Right ventricle myocardium inferior (tissue), 1 donor: ENCODE results near the gene LSM14A. TPM values are rescaled to one million over a fixed set of nuclear protein-coding genes. Genes with fewer than 3 reads are reported as not detected.

Experiments
- ATAC-seq: fragments of 200-7000 bp; cut with Tn5 transposase; one replicate; pipeline ENCODE4 v1.9.1; 2020; ENCODE audit warnings: mild to moderate bottlenecking, moderate library complexity
- DNase-seq: peaks from one replicate; pipeline ENCODE4 v3.0.0; 2021; ENCODE audit errors: missing footprints
- intact Hi-C: fragments of 100-400 bp; cut with DNase I; formaldehyde crosslinking; loops from one replicate; pipeline ENCODE4 v1.11.0; 2022
- total RNA-seq: library from RNA; stranded (reverse); fragmentation: NEBNext Ultra II Directional; extraction: Animal tissue kit (Norgen Biotek cat#: 25700); gene quantifications from one replicate; pipeline ENCODE4 v1.2.1, GENCODE V29; 2021
- donor health status: DM: no; HTN: yes; CAD: no; lungs with severe emphysema.

LSM14A gene
- total RNA-seq, 1 donor from 2014 or later, result 70.6 TPM

DNA sequence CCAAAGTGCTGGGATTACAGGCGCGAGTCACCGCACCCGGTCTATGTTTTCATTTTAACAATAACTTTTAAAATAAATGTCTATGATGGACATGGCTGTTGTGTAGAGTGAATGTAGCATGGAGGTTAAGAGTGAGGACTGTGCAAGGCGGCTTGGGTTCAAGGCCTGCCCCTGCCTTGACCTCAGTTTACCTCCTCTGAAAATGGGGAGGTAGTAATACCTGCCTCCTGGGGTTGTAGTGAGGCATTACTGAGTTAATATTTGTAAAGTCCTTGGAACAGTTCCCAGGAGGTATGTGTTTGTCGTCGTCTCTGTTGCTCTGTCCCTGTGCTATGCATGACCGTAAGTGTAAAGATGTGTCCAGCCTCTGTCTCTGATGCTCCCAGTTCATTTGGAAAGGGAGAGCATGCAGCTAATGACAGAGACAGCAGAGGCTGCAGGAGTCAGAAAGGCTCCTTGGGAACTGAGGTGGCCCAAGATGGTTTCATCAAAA is 91.5 kb downstream of the LSM14A start:
- ATAC-seq, result no peak
- no peak for DNase-seq
- intact Hi-C loops, result no loop called here

DNA sequence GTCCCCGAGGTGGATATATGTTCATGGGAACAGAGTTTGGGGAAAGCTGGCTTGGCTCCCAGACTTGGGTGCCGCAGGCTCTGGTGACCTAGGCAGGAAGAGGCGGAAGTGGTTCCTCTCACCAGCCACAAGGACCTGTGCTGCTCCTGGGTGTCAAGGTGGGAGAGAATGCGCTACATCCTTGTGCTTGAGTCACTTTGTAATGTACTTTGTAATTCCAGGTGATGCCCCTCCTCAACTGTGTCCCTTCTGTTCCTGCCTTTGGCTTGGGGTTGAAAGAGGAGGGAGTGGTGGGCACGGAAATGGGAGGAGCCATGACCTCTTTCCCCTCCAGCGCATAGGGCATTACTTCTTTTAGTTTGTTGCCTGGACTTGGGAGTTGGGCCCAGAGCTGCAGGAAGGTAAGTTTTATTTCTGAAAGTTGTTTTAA is 92.9 kb downstream of the LSM14A start:
- DNase-seq (no peak), ATAC-seq (no peak)
- intact Hi-C loops, result loop anchor here (5.0 kb wide), 1 partner anchor 67 kb away; no protein-coding TSS in a partner anchor

DNA sequence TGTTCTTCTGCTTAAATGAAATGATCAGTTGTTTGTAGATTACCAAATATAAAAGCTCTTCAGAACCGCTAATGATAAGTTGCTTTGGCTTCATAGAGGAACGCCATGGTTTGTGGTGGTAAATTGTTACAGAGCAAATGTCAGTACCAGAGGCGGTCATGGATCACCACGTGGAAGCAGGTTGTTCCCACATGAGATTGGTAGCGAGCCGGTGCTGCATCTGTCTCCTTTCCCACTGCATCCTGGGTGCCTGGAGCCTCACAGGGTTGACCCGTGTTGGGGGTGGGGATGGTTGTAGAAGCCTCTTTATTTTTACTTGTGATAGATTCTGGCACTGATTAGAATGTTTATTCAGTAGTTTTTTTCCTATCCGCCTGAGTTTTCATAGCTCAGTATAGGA is 96.8 kb downstream of the LSM14A start:
- ATAC-seq (no peak), DNase-seq (no peak)
- intact Hi-C loops, result loop anchor here (5.0 kb wide), 1 partner anchor 63 kb away; no protein-coding TSS in a partner anchor

DNA sequence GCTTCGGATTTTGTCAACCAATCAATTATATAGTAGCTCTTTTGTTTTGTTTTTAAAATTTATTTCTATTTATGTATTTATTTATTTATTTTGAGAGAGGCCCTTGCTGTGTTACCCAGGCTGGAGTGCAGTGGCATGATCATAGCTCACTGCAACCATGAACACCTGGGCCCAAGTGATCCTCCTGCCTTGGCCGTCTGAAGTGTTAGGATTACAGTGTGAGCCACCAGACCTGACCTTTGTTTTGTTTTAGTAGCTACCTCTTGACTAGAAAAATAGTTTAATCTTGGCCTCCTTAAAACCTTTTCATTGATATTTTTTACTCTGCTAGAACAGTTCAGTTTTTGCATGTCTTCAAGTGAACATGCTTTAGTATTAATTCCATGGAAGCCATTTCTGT is 97.2 kb downstream of the LSM14A start:
- DNase-seq (no peak), ATAC-seq (no peak)
- intact Hi-C loops, result loop anchor here (5.0 kb wide), 1 partner anchor 63 kb away; no protein-coding TSS in a partner anchor

DNA sequence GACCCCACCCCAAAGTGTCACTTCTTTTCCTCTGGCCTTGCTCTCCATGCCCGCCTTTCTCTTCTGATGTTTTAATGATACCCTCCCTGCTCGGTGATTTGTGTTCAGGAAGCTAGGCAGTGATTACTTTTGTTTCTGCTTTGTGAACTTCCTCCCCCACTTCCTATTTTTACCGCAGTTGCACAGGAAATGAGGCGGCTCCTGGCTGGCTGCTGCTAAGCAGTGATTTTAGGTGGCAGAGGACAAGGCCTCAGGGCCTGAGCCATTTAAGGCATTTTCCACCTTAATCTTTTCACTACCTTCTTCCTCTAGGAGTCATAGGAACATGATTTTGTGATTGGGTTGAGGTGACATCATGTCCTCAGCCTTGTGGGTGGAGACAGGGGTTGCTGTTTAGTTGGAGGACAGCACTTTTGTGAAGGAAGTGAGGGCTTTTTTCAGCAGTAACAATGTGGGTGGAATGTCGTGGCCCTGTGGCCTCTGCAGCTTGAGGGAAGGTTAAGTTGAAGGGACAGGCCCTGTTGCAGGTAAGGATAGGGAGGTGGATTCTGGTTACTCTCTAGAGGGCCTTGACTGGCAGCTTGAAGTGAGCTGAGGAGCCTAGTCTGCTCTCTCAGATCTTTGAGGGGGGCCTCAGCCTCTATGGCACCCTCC is 97.8 kb downstream of the LSM14A start:
- DNase-seq, result peak; percentile 76
- intact Hi-C loops, result loop anchor here (5.0 kb wide), 2 partner anchors 47 to 62 kb away; no protein-coding TSS in a partner anchor
- peak; percentile 67 for ATAC-seq

DNA sequence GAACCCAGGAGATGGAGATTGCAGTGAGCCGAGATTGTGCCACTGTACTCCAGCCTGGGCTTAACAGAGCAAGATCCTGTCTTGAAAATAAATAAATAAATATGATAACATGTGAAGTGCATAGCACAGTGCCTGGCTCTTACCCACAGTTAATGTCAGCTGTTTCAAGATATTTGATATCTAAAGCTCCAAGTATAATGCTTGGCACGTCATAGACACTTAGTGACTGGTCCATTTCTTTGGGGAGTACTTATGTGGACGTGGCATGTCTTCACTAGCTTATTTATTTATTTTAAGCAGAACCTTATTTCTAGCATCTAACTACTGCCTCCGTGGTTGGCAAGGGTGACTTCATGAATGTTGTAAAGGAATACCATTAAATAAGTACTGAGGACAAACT is 100.8 kb downstream of the LSM14A start:
- ATAC-seq (no peak), DNase-seq (no peak)
- intact Hi-C loops, result loop anchor here (5.0 kb wide), 1 partner anchor 44 kb away; no protein-coding TSS in a partner anchor

DNA sequence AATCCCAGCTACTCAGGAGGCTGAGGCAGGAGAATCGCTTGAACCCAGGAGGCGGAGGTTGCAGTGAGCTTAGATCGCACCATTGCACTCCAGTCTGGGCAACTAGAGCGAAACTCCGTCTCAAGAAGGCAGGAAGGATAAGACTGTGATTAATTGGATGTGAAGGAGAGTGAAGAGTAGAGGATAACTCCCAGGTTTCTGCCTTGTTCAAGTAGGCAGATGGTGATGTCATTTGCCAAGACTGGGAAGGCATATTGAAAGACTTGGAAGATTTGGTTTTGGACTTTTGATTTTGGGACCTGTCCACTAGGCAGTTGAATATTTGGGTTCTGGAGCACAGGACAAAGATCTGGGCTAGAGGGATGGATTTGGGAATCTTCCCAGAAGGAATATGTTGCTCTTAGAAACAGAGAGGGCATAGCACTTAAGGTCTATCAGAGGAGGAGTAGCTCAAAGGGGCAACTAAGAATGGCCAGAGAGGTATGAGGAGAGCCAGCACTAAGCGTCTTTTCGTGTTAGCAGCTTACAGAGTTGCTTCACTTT is 102.1 kb downstream of the LSM14A start:
- DNase-seq (no peak), ATAC-seq (no peak)
- intact Hi-C loops, result loop anchor here (5.0 kb wide), 1 partner anchor 43 kb away; no protein-coding TSS in a partner anchor

DNA sequence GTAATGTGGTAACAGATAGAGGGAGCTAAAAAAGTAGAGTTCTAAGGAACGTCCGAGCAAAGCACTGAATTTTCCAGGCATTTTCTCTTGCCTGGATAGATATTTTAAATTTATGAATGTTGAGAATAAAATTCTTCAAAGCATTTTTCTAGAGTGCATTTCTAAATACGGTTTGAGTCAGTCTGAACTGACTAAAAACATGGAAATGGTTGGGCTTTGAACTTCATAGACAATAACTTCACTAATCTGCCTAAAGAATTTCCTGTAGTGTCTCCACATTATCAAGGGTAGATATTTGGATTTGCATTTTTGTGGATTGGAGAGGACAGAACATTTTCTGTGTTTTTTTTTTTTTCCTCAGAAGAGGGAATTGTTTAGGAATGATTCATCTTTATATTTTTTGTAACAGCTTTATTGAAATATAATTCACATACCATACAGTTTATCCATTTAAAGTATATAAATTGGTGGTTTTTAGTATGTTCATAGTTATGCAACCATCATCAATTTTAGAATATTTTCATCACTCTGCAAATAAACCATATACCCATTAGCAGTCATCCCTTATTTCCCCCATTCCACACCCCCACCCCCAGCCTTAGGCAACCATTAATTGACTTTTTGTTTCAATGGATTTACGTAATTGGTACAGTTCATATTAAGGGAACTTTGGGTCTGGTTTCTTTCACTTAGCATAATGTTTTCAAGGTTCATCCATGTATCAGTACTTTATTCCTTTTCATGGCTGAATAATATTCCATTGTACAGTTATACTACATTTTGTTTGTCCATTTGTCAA is 102.7 kb downstream of the LSM14A start:
- intact Hi-C loops, result loop anchor here (5.0 kb wide), 1 partner anchor 42 kb away; no protein-coding TSS in a partner anchor

DNA sequence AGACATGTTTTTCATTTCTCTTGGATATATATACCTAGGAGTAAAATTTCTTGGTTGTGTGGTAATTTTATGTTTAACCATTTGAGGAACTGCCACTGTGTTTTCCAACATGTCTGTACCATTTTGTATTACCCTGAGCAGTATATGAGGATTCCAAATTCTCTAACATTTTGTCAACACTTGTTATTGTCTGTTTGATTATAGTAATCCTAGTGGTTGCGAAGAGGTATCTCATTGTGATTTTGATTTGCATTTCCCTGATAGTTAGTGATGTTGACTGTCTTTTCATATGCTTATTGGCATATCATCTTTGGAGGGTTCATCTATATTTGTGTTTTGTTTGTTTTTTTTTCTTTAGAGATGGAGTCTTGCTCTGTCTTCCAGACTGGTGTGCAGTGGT is 103.4 kb downstream of the LSM14A start:
- intact Hi-C loops, result no loop called here
- DNase-seq, result no peak
- ATAC-seq, result no peak

More for the DNA sequence above, 102.7 kb downstream of the LSM14A start:
- DNase-seq (no peak), ATAC-seq (no peak)

DNA sequence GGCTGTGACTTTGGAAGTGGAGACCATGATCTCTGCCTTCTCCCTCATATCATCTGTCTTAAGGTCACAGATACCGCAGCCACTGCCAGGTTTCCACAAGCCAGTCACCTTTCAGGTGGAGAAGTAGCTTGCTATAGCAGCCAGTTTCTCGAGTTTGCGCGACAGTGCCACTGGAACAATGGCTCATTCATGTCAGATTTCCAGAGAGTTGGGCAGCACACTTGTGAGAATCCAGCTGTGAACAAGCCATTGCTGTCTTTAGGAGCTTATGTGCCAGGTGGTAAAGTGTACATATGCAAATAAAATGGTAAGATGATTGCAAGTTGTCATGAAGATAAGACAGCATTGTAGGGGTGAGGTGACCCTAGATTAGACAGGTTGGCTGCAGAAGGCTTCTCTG is 104.3 kb downstream of the LSM14A start:
- ATAC-seq, result no peak
- intact Hi-C loops, result no loop called here
- no peak for DNase-seq

DNA sequence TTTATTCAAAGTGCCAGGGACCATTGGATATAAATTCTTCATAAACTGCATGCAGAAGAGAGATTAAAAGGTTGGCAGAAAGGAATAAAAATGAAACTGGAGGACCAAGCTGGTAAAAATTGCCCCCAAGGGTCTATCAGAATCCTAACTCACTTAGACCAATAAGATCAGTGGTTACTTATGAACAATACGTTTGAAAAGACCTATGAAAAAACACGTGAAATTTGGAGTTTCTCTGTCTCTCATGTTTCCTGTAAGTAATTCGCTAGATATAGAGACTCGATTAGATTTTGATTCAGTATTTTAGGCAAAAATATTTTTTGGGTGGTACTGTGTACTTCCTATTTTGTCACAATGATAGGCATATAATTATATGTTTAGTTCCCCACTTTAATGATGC is 104.9 kb downstream of the LSM14A start:
- intact Hi-C loops, result no loop called here
- ATAC-seq, result no peak
- DNase-seq, result no peak

DNA sequence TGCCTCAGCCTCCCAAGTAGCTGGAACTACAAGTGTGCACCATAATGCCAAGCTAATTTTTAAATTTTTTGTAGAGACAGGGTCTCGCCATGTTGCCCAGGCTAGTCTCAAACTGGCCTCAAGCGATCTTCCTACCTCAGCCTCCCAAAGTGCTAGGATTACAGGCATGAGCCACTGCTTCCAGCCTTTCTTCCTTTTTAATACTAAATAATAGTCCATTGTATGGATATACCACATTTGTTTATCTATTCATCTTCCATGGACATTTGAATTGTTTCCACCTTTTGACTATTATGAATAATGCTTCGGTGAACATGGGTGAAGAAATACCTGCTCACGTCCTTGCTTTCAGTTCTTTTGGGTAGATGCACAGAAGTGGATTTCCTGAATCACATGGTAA is 106.5 kb downstream of the LSM14A start:
- intact Hi-C loops, result no loop called here
- no peak for DNase-seq

More for the DNA sequence above, 106.5 kb downstream of the LSM14A start:
- ATAC-seq, result no peak

Other genes with a start within 250 kb of the LSM14A start
- 16.3 TPM for gene GARRE1, start 82.0 kb downstream of the LSM14A start, total RNA-seq
- gene GPI, start 192.7 kb downstream of the LSM14A start, total RNA-seq, result 533 TPM
- 10.6 TPM for gene PDCD2L, start 231.9 kb downstream of the LSM14A start, total RNA-seq